HG03565 (cell line): ENCODE data around the gene SHLD1.

Experiments
- ATAC-seq: cut with Tn5 transposase; IDR thresholded peaks from one replicate; pipeline ENCODE4 v1.9.1; 2021; ENCODE audit warnings: mild to moderate bottlenecking, moderate library complexity; ENCODE audit not compliant: unreplicated experiment

Gene SHLD1

DNA sequence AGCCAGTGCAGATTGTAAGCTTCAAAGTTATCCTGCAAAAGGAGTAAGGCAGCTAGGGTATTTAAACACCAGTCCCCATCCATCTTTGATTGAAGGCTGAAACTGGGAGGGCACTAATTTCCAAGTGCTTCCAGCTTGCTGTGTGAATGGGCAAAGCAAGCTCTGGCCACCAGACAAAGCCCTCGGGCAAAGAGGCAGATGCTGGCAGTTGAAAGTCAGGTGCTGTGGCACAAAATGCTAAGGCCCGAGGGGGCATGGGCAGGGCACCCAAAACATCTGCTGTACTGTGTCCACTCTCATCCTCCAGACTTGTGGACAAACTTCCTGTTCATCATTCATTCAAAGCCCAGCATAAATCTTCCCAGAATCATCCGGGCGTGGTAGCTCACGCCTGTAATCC lies 137.2 kb downstream of the SHLD1 start:
- no peak for ATAC-seq

GRCh38 chr20:5888041-5888440 lies 137.8 kb downstream of the SHLD1 start:
- ATAC-seq: no peak

DNA sequence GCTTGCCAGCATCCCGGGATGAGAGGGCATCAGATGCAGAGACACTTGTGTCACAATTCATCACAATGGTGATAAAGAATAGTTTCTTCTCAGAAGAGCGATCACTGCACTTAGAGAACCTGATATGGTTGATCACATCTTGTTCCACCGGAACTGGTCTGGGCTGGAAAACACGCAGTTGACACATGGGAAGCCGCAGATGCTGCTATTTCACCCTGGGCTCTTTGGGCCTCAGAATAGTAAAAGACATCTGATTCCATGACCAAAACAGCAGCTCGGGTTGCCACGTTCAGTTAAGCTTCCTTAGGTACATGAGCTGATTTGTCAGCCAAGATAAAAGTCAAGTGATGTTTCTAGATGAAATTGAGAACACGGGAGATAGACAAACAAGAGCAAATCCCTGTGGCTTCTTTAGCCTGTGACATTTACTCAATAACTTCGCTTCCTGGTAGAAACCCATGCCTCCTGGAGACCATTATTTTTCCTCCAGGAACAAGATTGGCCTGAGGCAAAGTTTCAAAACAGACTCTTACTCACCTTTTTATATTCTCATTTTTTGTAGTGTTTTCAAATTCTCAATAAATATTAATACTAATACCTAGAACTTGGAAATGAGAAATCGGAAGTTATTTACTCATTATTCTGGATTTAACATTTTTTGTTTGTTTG lies 140.7 kb downstream of the SHLD1 start:
- no peak for ATAC-seq

DNA sequence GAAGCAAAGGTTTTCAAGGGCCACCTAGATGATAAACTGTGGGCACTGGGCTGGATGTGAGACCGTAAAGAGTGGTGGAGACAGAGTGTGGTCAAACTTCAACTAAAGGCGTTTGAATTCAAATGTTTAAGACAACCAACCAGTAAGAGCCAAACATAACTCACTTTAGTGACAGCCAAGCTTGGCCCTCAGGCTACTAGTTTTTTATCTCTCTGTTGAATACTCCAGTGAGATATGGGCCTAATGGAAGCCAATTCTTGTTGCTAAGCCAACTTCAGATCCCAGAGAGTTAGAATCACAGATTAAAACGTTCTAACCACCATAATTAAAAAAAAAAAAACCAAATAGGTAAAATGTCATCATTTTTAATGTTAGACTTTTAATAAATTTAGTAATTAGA lies 142.9 kb downstream of the SHLD1 start:
- ATAC-seq: no peak

- ATAC-seq: no peak
Observed at GRCh38 chr20:5893621-5894020, 143.4 kb downstream of the SHLD1 start.

- ATAC-seq: no peak
Observed at GRCh38 chr20:5895626-5896025, 145.4 kb downstream of the SHLD1 start.

GRCh38 chr20:5899444-5899843 lies 149.2 kb downstream of the SHLD1 start:
- no peak for ATAC-seq

GRCh38 chr20:5900908-5901307 lies 150.7 kb downstream of the SHLD1 start:
- ATAC-seq: no peak

DNA sequence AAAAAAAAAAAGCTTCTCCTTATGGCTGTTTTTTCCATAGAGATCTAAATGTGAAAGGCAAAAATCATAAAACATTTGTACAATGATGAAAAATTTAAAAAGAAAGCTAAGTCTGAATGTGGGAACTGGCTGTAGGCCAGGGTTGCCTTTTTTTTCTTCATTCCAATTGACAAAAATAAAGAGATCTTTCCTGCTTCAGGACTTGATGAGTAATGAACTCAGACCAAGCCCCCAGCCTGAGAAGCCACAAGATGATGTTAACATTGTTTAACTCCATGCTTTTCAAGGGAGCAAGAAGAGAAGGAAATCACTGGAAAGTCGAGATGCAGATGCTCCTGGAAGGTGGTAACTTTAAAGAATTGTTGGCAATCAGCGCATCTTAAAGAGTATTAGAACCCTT lies 158.8 kb downstream of the SHLD1 start:
- ATAC-seq: no peak

DNA sequence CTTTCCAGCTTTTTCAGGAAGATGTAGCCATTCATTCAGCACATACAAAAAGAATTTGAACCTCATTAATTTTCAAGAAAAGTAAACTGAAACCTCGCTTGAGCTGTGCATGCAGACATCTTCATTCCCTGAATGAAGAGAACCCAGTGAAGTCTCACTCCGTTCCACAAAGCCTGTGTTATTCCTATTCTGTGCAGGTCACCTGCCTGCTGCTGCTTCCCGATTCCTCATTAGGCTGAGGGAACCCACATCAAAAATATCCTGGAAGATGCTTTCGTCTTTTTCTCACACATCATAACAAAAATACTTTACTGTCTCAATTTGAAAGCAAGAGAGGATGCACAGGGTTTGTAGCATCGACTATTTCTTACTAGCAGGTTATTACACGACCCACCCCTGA lies 160.0 kb downstream of the SHLD1 start:
- ATAC-seq: no peak

GRCh38 chr20:5913166-5913565 lies 163.0 kb downstream of the SHLD1 start:
- no peak for ATAC-seq
